Measurements from ENCODE around the gene BACE2. TPM values are rescaled to one million over a fixed set of nuclear protein-coding genes. Genes with fewer than 3 reads are reported as not detected.
A peak's percentile ranks its signal among the peaks of the same experiment; 100 is the strongest.

Gene BACE2
- total and polyA plus RNA-seq, 2 of the 4 experiments (the other 2 are of a cell fraction), result 17.0 to 35.5 TPM

GRCh38 chr21:41141031-41141457 lies 26.9 kb upstream of the BACE2 start:
- Histone ChIP-seq H2BK120ac (ENCODE audit: low read depth, low read length) (no peak overlapping the region), H3K27me3 (ENCODE audit: control insufficient read depth, insufficient read depth, low read length) (no peaks in the 10 kb centered on the region), H3K4me1 (ENCODE audit: control insufficient read depth, insufficient read depth, low read length) (no peaks in the 10 kb centered on the region), H3K4me3 (ENCODE audit: insufficient read depth, low read depth, low read length) (no peak overlapping the region), H3K9me3 (ENCODE audit: control insufficient read depth, insufficient read depth, low read length) (no peaks in the 10 kb centered on the region), H4K8ac (ENCODE audit: low read depth in 2 of 2, low read length in 2 of 2) (no peak overlapping the region), H3K79me1 (ENCODE audit: low read depth in 1 of 2, low read length in 2 of 2) (no peaks in the 10 kb centered on the region), H2BK5ac (ENCODE audit: low read depth, low read length, poor library complexity, severe bottlenecking) (no peak overlapping the region), H3K36me3 (ENCODE audit: control insufficient read depth, insufficient read depth, low read length) (no peaks in the 10 kb centered on the region), H3K27ac (ENCODE audit: insufficient read depth, low read length) (no peak overlapping the region), H3K4ac (ENCODE audit: low read depth, low read length) (no peak overlapping the region), H3K4me2 (ENCODE audit: low read depth, low read length) (no peak overlapping the region), H2BK15ac (ENCODE audit: low read depth, low read length) (no peak overlapping the region), H2AK9ac (replicated peaks; ENCODE audit: low read depth, low read length, poor library complexity) (no peak overlapping the region), H3K56ac (ENCODE audit: extremely low read depth, insufficient read depth, low read length) (no peak overlapping the region), H3K9me1 (ENCODE audit: insufficient read depth, low read length) (no peaks in the 10 kb centered on the region; the same call in 1 of the 2 replicates), H3K18ac (ENCODE audit: low read depth, low read length) (no peak overlapping the region), H2BK20ac (ENCODE audit: low read depth, low read length) (no peak overlapping the region), H3K14ac (replicated peaks; ENCODE audit: low read depth, low read length) (no peak overlapping the region), H4K91ac (ENCODE audit: insufficient read depth, low read depth, low read length) (no peak overlapping the region), H2AK5ac (ENCODE audit: low read depth, low read length) (no peak overlapping the region), H4K20me1 (ENCODE audit: insufficient read depth, low read length) (no peaks in the 10 kb centered on the region), H3K9ac (ENCODE audit: low read depth, low read length) (no peak overlapping the region), H4K5ac (ENCODE audit: low read depth, low read length) (no peak overlapping the region), H3K23ac (ENCODE audit: low read depth, low read length) (no peak overlapping the region), H2AFZ (replicated peaks; ENCODE audit: low read length, poor library complexity) (no peak overlapping the region)
- TF ChIP-seq CEBPB (IDR thresholded peaks at IDR 0.05; ENCODE audit: low read depth, low read length), result no peak
- no peak for TF ChIP-seq CHD1 (IDR thresholded peaks at IDR 0.05; ENCODE audit: low read depth, low read length)
- no peak for TF ChIP-seq FOS (IDR thresholded peaks at IDR 0.05; ENCODE audit: low read depth, low read length)
- TF ChIP-seq RAD21 (IDR thresholded peaks at IDR 0.05; ENCODE audit: low read length), result no peak
- TF ChIP-seq MXI1 (IDR thresholded peaks at IDR 0.05; ENCODE audit: borderline replicate concordance, low read depth, low read length), result no peak
- TF ChIP-seq POLR2A (IDR thresholded peaks at IDR 0.05; ENCODE audit: low read depth, low read length), result no peak
- TF ChIP-seq NFE2L2 (IDR thresholded peaks at IDR 0.05; ENCODE audit: low read depth, low read length), result no peak
- DNase-seq (peak; percentile 20), ATAC-seq (ENCODE audit: low read depth) (no peak)
- BruUV-seq (replicated peaks), result no TSS peak
- in situ Hi-C loops (cut with MboI; ENCODE audit: low sequenced_read_pairs), result no loop called here
- intact Hi-C loops (cut with micrococcal nuclease), result no loop called here
- dilution Hi-C loops (cut with HindIII; ENCODE audit: low sequenced_read_pairs, unreplicated experiment), result no loop called here
- ChIA-PET CTCF (no interaction called here), POLR2A (ENCODE audit: unreplicated experiment) (no interaction called here)
- no CpG with 5 or more reads among the region's 2 CpGs for WGBS, 2 experiments (ENCODE audit: extremely low coverage in 2 of 2, insufficient read length in 1 of 2)

All from IMR-90 (cell line).